ENCODE data around the gene FTSJ1. TPM values are rescaled to one million over a fixed set of nuclear protein-coding genes. Genes with fewer than 3 reads are reported as not detected.

FTSJ1 gene
- total and polyA plus RNA-seq, 2 of the 4 experiments (the other 2 are of a cell fraction) = 50.8 to 59.9 TPM

DNA sequence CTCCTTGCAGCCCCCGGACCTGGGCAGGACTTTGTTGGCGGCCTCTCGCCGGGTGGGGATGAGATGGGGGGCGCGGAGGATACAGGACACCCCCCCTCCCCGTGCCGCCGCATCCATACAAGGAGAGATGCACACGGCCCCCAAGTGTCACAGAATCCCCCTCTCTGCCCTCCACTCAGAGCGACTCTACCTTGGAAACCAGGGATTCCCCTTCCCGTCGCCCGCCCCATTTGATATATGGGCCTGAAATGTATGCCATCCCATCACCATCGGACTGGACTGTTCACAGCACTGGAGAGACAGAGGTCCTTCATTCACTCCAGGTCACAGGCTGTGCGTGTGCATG lies 33.2 kb downstream of the FTSJ1 start:
- H3K79me1 ChIP-seq (ENCODE audit: low read depth in 1 of 2, low read length in 2 of 2) = peaks cover 6 to 12% of the 10 kb centered on the region in 2 experiments; a peak in 3 of 4 replicates
- H4K8ac ChIP-seq (ENCODE audit: low read depth in 2 of 2, low read length in 2 of 2) = peak overlapping the region; percentile 67 to 91; a peak in 3 of 4 replicates
- WGBS, 2 experiments (ENCODE audit: extremely low coverage in 2 of 2, insufficient read length in 1 of 2) = 29% methylated on average over 7 of the region's 16 CpGs; no CpG with 5 or more reads in 1 of the 2 experiments
- H3K18ac ChIP-seq (ENCODE audit: low read depth, low read length) = no peak overlapping the region; the same call in 1 of the 2 replicates
- no peaks in the 10 kb centered on the region for H3K9me1 ChIP-seq (ENCODE audit: insufficient read depth, low read length)
- POLR2A ChIA-PET (ENCODE audit: unreplicated experiment) = no interaction called here
- no peak overlapping the region for H2AK5ac ChIP-seq (ENCODE audit: low read depth, low read length)
- BruUV-seq (replicated peaks) = no TSS peak
- no peaks in the 10 kb centered on the region for H3K4me1 ChIP-seq (ENCODE audit: control insufficient read depth, insufficient read depth, low read length)
- H2BK20ac ChIP-seq (ENCODE audit: low read depth, low read length) = no peak overlapping the region
- peak overlapping the region; percentile 94 for H2AFZ ChIP-seq (replicated peaks; ENCODE audit: low read length, poor library complexity)
- H3K14ac ChIP-seq (replicated peaks; ENCODE audit: low read depth, low read length) = peak overlapping the region; percentile 63; the same call in 1 of the 2 replicates
- in situ Hi-C loops (cut with MboI; ENCODE audit: low sequenced_read_pairs) (no loop called here), dilution Hi-C loops (cut with HindIII; ENCODE audit: low sequenced_read_pairs, unreplicated experiment) (no loop called here), intact Hi-C loops (cut with micrococcal nuclease) (no loop called here)
- no peaks in the 10 kb centered on the region for H3K27me3 ChIP-seq (ENCODE audit: control insufficient read depth, insufficient read depth, low read length)
- no peaks in the 10 kb centered on the region for H4K20me1 ChIP-seq (ENCODE audit: insufficient read depth, low read length)
- peak; percentile 21 for ATAC-seq (ENCODE audit: low read depth)
- H2BK15ac ChIP-seq (ENCODE audit: low read depth, low read length) = no peak overlapping the region
- TF ChIP-seq CHD1 (IDR thresholded peaks at IDR 0.05; ENCODE audit: low read depth, low read length) (no peak), NFE2L2 (IDR thresholded peaks at IDR 0.05; ENCODE audit: low read depth, low read length) (no peak), MXI1 (IDR thresholded peaks at IDR 0.05; ENCODE audit: borderline replicate concordance, low read depth, low read length) (no peak), RCOR1 (IDR thresholded peaks at IDR 0.05; ENCODE audit: insufficient replicate concordance, low read length) (no peak)
- TF ChIP-seq, protein P1, sequence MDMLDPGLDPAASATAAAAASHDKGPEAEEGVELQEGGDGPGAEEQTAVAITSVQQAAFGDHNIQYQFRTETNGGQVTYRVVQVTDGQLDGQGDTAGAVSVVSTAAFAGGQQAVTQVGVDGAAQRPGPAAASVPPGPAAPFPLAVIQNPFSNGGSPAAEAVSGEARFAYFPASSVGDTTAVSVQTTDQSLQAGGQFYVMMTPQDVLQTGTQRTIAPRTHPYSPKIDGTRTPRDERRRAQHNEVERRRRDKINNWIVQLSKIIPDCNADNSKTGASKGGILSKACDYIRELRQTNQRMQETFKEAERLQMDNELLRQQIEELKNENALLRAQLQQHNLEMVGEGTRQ (IDR thresholded peaks at IDR 0.05; ENCODE audit: low read depth, low read length) = no peak
- TF ChIP-seq, protein P2, sequence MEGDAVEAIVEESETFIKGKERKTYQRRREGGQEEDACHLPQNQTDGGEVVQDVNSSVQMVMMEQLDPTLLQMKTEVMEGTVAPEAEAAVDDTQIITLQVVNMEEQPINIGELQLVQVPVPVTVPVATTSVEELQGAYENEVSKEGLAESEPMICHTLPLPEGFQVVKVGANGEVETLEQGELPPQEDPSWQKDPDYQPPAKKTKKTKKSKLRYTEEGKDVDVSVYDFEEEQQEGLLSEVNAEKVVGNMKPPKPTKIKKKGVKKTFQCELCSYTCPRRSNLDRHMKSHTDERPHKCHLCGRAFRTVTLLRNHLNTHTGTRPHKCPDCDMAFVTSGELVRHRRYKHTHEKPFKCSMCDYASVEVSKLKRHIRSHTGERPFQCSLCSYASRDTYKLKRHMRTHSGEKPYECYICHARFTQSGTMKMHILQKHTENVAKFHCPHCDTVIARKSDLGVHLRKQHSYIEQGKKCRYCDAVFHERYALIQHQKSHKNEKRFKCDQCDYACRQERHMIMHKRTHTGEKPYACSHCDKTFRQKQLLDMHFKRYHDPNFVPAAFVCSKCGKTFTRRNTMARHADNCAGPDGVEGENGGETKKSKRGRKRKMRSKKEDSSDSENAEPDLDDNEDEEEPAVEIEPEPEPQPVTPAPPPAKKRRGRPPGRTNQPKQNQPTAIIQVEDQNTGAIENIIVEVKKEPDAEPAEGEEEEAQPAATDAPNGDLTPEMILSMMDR (conservative IDR thresholded peaks at IDR 0.05; ENCODE audit: low read depth, low read length) = no peak
- peak overlapping the region; percentile 33 for H2BK5ac ChIP-seq (ENCODE audit: low read depth, low read length, poor library complexity, severe bottlenecking)
- no peak overlapping the region for H3K56ac ChIP-seq (ENCODE audit: extremely low read depth, insufficient read depth, low read length)
- H3K4me3 ChIP-seq (ENCODE audit: insufficient read depth, low read depth, low read length) = peak overlapping the region; percentile 96
- peak overlapping the region; percentile 92 for H3K4me2 ChIP-seq (ENCODE audit: low read depth, low read length)
- peak overlapping the region; percentile 89 for H3K9ac ChIP-seq (ENCODE audit: low read depth, low read length)
- no peak overlapping the region for H4K91ac ChIP-seq (ENCODE audit: insufficient read depth, low read depth, low read length)
- H2AK9ac ChIP-seq (replicated peaks; ENCODE audit: low read depth, low read length, poor library complexity) = peak overlapping the region; percentile 81
- no peak overlapping the region for H4K5ac ChIP-seq (ENCODE audit: low read depth, low read length)
- DNase-seq = no peak
- H3K23ac ChIP-seq (ENCODE audit: low read depth, low read length) = peak overlapping the region; percentile 35; the same call in 1 of the 2 replicates
- peak overlapping the region; percentile 75 for H3K27ac ChIP-seq (ENCODE audit: insufficient read depth, low read length)
- no peaks in the 10 kb centered on the region; the same call in 1 of the 2 replicates for H3K36me3 ChIP-seq (ENCODE audit: control insufficient read depth, insufficient read depth, low read length)
- H3K9me3 ChIP-seq (ENCODE audit: control insufficient read depth, insufficient read depth, low read length) = no peaks in the 10 kb centered on the region; the same call in 1 of the 2 replicates
- H2BK120ac ChIP-seq (ENCODE audit: low read depth, low read length) = no peak overlapping the region
- CTCF ChIA-PET = no interaction called here
- peak overlapping the region; percentile 41 for H3K4ac ChIP-seq (ENCODE audit: low read depth, low read length)
